Measurements from ENCODE around the gene JPT2.

JPT2 gene

GRCh38 chr16:1677942-1678499, at the start of gene JPT2:
JPT2 (plus strand) TSS chr16:1678279; CDS start chr16:1678313, 34 bp downstream.
- no peak for TF ChIP-seq CTCF (IDR thresholded peaks at IDR 0.05; ENCODE audit: low read depth, low read length)
- peak within 1 kb of the TSS; percentile 81 for H3K4me3 ChIP-seq (ENCODE audit: low read depth, low read length)

GRCh38 chr16:1630450-1631213, 47.4 kb upstream of the JPT2 start:
- no peak overlapping the region for H3K4me3 ChIP-seq (ENCODE audit: low read depth, low read length)
- no peak for TF ChIP-seq CTCF (IDR thresholded peaks at IDR 0.05; ENCODE audit: low read depth, low read length)

- no peak for TF ChIP-seq CTCF (IDR thresholded peaks at IDR 0.05; ENCODE audit: low read depth, low read length)
- no peak overlapping the region for H3K4me3 ChIP-seq (ENCODE audit: low read depth, low read length)
These were observed 46.8 kb upstream of the JPT2 start for GRCh38 chr16:1631230-1631629.

GRCh38 chr16:1631931-1632637, 46.0 kb upstream of the JPT2 start:
- no peak overlapping the region for H3K4me3 ChIP-seq (ENCODE audit: low read depth, low read length)
- no peak for TF ChIP-seq CTCF (IDR thresholded peaks at IDR 0.05; ENCODE audit: low read depth, low read length)

- no peak for TF ChIP-seq CTCF (IDR thresholded peaks at IDR 0.05; ENCODE audit: low read depth, low read length)
- no peak overlapping the region for H3K4me3 ChIP-seq (ENCODE audit: low read depth, low read length)
These were observed 45.5 kb upstream of the JPT2 start for GRCh38 chr16:1632638-1632970.

- TF ChIP-seq CTCF (IDR thresholded peaks at IDR 0.05; ENCODE audit: low read depth, low read length), result no peak
- H3K4me3 ChIP-seq (ENCODE audit: low read depth, low read length), result no peak overlapping the region
These were observed 44.8 kb upstream of the JPT2 start for GRCh38 chr16:1633310-1633709.

GRCh38 chr16:1634541-1634940, 43.5 kb upstream of the JPT2 start:
- no peak overlapping the region for H3K4me3 ChIP-seq (ENCODE audit: low read depth, low read length)

More at GRCh38 chr16:1634541-1634940, 43.5 kb upstream of the JPT2 start:
- TF ChIP-seq CTCF (IDR thresholded peaks at IDR 0.05; ENCODE audit: low read depth, low read length), result no peak

Data from WI38 (cell line).